Measurements from ENCODE around the gene PGRMC2.

PGRMC2 gene

GRCh38 chr4:128323401-128323800, 35.8 kb upstream of the PGRMC2 start:
- H3K4me1 ChIP-seq (ENCODE audit: control insufficient read depth, insufficient read depth, low read length): no peaks in the 10 kb centered on the region
- H3K9me3 ChIP-seq (ENCODE audit: control insufficient read depth, insufficient read depth, low read depth, low read length): no peaks in the 10 kb centered on the region
- TF ChIP-seq ZNF221 (tag by site-specific recombination; IDR thresholded peaks at IDR 0.05; ENCODE audit: borderline replicate concordance) (no peak), YY2 (tag by site-specific recombination; IDR thresholded peaks at IDR 0.05) (no peak), ZNF112 (tag by site-specific recombination; IDR thresholded peaks at IDR 0.05) (no peak), PRDM10 (tag by site-specific recombination; IDR thresholded peaks at IDR 0.05) (no peak), ZNF184 (tag by site-specific recombination; IDR thresholded peaks at IDR 0.05) (no peak), KLF10 (tag by site-specific recombination; IDR thresholded peaks at IDR 0.05) (no peak), ZNF202 (tag by site-specific recombination; IDR thresholded peaks at IDR 0.05; ENCODE audit: borderline replicate concordance) (no peak), ZBTB7A (tag by site-specific recombination; IDR thresholded peaks at IDR 0.05; ENCODE audit: low read depth) (no peak), ZNF354C (tag by site-specific recombination; IDR thresholded peaks at IDR 0.05; ENCODE audit: borderline replicate concordance, low read depth) (no peak), ZNF140 (tag by site-specific recombination; IDR thresholded peaks at IDR 0.05) (no peak)
- POLR2A ChIA-PET: no interaction called here
- no peak overlapping the region for H3K27ac ChIP-seq (ENCODE audit: extremely low read depth, low read depth, low read length)
- CTCF ChIA-PET: interaction anchor here (0.9 kb wide), 1 partner anchor 91 kb away, joined by 4 read pairs; no protein-coding TSS in a partner anchor
- no peaks in the 10 kb centered on the region for H3K36me3 ChIP-seq (ENCODE audit: control insufficient read depth in 2 of 2, insufficient read depth in 1 of 2, low read length in 2 of 2)
- H3K4me3 ChIP-seq (ENCODE audit: low read depth, low read length): no peak overlapping the region

GRCh38 chr4:128322986-128323385, 35.4 kb upstream of the PGRMC2 start:
- ChIA-PET CTCF (interaction anchor here (0.9 kb wide), 1 partner anchor 91 kb away, joined by 4 read pairs; no protein-coding TSS in a partner anchor), POLR2A (no interaction called here)
- TF ChIP-seq ZNF16 (tag by site-specific recombination; IDR thresholded peaks at IDR 0.05; ENCODE audit: low read depth): no peak
- TF ChIP-seq ZFHX2 (tag by site-specific recombination; conservative IDR thresholded peaks at IDR 0.05): no peak
- no peak overlapping the region for H3K27ac ChIP-seq (ENCODE audit: extremely low read depth, low read depth, low read length)
- no peak overlapping the region for H3K4me3 ChIP-seq (ENCODE audit: low read depth, low read length)
- no peaks in the 10 kb centered on the region for H3K9me3 ChIP-seq (ENCODE audit: control insufficient read depth, insufficient read depth, low read depth, low read length)
- no peaks in the 10 kb centered on the region for H3K4me1 ChIP-seq (ENCODE audit: control insufficient read depth, insufficient read depth, low read length)
- no peaks in the 10 kb centered on the region for H3K36me3 ChIP-seq (ENCODE audit: control insufficient read depth in 2 of 2, insufficient read depth in 1 of 2, low read length in 2 of 2)

GRCh38 chr4:128322311-128322710, 34.7 kb upstream of the PGRMC2 start:
- no peak overlapping the region for H3K27ac ChIP-seq (ENCODE audit: extremely low read depth, low read depth, low read length)
- POLR2A ChIA-PET: no interaction called here

More at GRCh38 chr4:128322311-128322710, 34.7 kb upstream of the PGRMC2 start:
- no peaks in the 10 kb centered on the region for H3K9me3 ChIP-seq (ENCODE audit: control insufficient read depth, insufficient read depth, low read depth, low read length)
- CTCF ChIA-PET: no interaction called here
- H3K4me3 ChIP-seq (ENCODE audit: low read depth, low read length): no peak overlapping the region
- no peaks in the 10 kb centered on the region for H3K36me3 ChIP-seq (ENCODE audit: control insufficient read depth in 2 of 2, insufficient read depth in 1 of 2, low read length in 2 of 2)
- H3K4me1 ChIP-seq (ENCODE audit: control insufficient read depth, insufficient read depth, low read length): no peaks in the 10 kb centered on the region
- no peak for TF ChIP-seq ZNF48 (tag by site-specific recombination; IDR thresholded peaks at IDR 0.05)
- TF ChIP-seq ZSCAN5A (tag by site-specific recombination; IDR thresholded peaks at IDR 0.05): no peak
- TF ChIP-seq ZBTB48 (tag by site-specific recombination; IDR thresholded peaks at IDR 0.05): no peak
